HAP-1 (cell line): Measurements from ENCODE around the gene HAPLN2.

Experiments
- DNase-seq, 2 experiments: peaks; one replicate each; pipeline ENCODE4 v3.0.0-alpha.2; 2016 to 2020; ENCODE audit warnings: low spot score in 2 of 2
- H3K27me3 ChIP-seq: fragments of 250-450 bp; sonication (Bioruptor Pico); 2 replicates; pipeline ENCODE4 v1.5.1; 2020; ENCODE audit warnings: low read depth, mild to moderate bottlenecking, moderate library complexity
- H3K36me3 ChIP-seq: fragments of 250-450 bp; sonication (Bioruptor Pico); replicated peaks from 2 replicates; pipeline ENCODE4 v1.5.1; 2020; ENCODE audit warnings: mild to moderate bottlenecking
- H3K4me1 ChIP-seq: fragments of 250-450 bp; sonication (Bioruptor Pico); 2 replicates; pipeline ENCODE4 v1.5.1; 2020; ENCODE audit warnings: mild to moderate bottlenecking
- H3K4me3 ChIP-seq: fragments of 250-450 bp; sonication (Bioruptor Pico); 2 replicates; pipeline ENCODE4 v1.5.1; 2020; ENCODE audit warnings: mild to moderate bottlenecking, moderate library complexity
- H3K9me3 ChIP-seq: fragments of 250-450 bp; sonication (Bioruptor Pico); 2 replicates; pipeline ENCODE4 v1.5.1; 2020; ENCODE audit warnings: mild to moderate bottlenecking, moderate library complexity
- in situ Hi-C: fragments of 300-500 bp; cut with MboI; formaldehyde crosslinking; loops from 3 replicates; pipeline ENCODE4 v1.14.3; 2020; ENCODE audit warnings: low sequenced_read_pairs, inconsistent platforms, mixed read lengths

HAPLN2 gene

DNA sequence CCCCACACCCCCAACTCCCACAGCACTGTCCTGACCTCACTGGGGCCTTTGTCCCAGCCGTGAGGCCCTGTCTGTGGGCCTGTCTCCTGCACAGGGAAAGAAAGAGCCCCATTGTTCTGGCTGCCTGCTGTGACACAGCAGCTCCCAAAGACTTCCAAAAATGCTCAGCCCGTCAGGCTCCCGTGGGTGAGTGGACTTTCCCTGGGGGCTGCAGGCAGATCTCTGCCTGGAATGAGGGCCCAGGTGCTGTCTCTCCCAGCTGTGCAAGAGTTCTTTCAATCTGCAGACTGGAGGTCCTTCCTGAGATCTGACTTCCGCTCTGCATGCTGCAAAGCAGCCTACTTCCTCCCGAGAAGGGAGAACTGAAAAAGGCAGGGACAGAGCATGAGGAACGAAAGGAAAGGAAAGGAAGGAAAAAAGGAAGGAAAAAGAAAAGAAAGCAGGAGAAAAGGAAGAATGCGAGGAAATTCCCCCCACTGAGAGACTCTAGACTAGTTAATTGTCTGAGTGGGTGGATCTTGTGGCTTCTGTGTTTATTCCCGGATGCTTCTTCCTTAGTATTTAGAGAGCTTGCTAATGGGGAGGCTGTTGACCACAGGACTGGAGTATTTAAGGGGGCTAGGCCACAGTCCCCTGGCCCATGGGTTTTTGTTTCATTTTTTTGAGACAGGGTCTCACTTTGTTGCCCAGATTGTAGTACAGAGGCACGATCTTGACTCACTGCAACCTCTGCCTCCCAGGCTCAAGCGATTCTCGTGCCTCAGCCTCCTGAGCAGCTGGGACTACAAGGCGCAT is 43.0 kb downstream of the HAPLN2 start:
- no peak overlapping the region for H3K4me3 ChIP-seq
- no peaks in the 10 kb centered on the region; the same call in 1 of the 2 replicates for H3K36me3 ChIP-seq
- no peak for DNase-seq
- in situ Hi-C loops = no loop called here
- H3K27me3 ChIP-seq = no peaks in the 10 kb centered on the region
- H3K4me1 ChIP-seq = peaks cover 39% of the 10 kb centered on the region
- H3K9me3 ChIP-seq = no peaks in the 10 kb centered on the region

DNA sequence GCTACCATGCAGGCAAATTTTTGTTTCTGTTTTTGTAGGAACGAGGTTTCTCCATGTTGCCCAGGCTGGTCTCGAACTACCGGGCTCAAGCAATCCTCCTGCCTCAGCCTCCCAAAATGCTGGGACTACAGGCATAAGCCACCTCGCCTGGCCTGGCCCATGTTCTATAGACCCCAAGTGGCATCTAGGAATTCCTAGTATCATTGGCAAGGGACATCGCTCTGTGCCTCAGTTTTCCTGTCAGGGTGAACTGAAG is 43.5 kb downstream of the HAPLN2 start:
- H3K4me3 ChIP-seq = no peak overlapping the region
- peaks cover 39% of the 10 kb centered on the region for H3K4me1 ChIP-seq
- no peaks in the 10 kb centered on the region for H3K9me3 ChIP-seq
- no peaks in the 10 kb centered on the region; the same call in 1 of the 2 replicates for H3K36me3 ChIP-seq
- no peaks in the 10 kb centered on the region for H3K27me3 ChIP-seq
- no peak for DNase-seq
- in situ Hi-C loops = no loop called here

GRCh38 chr1:156663178-156663577 is 44.0 kb downstream of the HAPLN2 start:
- H3K4me1 ChIP-seq = peaks cover 39% of the 10 kb centered on the region
- in situ Hi-C loops = no loop called here
- no peaks in the 10 kb centered on the region for H3K9me3 ChIP-seq
- no peaks in the 10 kb centered on the region; the same call in 1 of the 2 replicates for H3K36me3 ChIP-seq
- DNase-seq = no peak
- no peaks in the 10 kb centered on the region for H3K27me3 ChIP-seq
- no peak overlapping the region for H3K4me3 ChIP-seq

DNA sequence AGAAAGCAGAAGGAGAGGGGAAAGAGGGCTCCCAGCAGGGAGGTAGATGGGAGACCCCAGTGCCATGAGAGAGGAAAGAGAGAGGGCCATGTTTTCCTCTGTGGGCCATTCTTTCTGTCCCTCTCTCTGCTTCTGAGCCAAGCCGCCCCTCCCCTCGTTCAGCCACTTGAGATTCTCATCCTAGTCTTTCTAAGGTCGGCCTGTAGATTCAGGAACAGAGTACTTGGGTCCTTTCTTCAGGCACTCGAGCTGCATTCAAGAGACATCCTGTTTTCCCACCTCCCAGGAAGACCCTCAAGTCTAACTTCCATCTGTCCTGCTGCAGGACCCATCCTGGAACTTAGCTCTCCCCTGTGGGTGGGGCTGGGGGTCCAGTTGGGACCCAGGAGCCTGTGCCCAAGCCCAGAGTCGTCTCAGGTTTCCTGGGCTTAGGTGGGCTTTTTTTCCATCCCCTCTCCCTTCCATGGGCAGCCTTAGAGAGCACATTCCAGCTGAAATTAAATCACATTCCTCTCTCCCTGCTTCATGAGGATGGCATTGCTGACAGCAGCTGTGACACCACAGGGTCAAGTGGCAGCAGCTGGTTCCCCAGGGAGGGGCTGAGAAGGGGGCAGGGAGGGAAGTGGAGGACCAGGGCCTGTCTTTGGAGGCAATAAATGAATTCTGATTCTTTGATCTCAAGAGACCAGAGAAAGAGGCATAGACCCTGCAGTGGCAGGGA is 45.0 kb downstream of the HAPLN2 start:
- peak in 1 of 2 experiments; percentile 41 for DNase-seq
- H3K27me3 ChIP-seq = no peaks in the 10 kb centered on the region
- no peaks in the 10 kb centered on the region; the same call in 1 of the 2 replicates for H3K36me3 ChIP-seq
- peaks cover 39% of the 10 kb centered on the region for H3K4me1 ChIP-seq
- in situ Hi-C loops = no loop called here
- H3K9me3 ChIP-seq = no peaks in the 10 kb centered on the region
- H3K4me3 ChIP-seq = no peak overlapping the region

DNA sequence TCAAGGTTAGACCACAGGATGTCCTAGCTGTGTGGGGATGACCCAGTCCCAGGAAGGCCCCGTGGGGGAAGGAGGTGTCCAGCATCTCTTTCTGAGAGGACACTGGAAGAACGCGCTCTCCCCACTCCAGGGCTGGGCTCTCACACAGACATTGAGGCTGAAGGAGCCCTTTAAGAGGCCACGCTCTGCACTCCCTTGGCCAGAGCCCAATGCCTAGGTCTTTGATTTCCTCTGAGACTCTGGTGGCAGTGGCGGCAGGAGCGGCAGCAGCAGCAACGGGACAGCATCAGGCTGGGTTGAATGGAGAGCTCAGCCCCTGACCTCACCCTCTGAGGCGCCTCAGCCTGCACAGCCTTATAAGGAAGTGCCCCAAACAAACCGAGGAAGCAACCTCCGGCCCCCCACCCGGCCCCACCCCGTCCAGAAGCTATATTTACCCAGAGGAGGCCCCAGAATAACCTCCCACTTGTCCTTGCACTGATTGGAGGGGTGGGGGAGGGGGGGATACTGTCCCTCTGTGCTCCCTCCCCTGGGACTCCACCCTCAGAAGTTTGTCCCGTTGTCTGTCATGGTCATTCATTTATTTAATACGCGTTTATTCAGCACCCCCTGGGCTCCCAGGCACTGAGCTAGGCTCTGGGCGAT is 45.7 kb downstream of the HAPLN2 start:
- DNase-seq = peak in 1 of 2 experiments; percentile 59
- no peaks in the 10 kb centered on the region; the same call in 1 of the 2 replicates for H3K36me3 ChIP-seq
- no peak overlapping the region for H3K4me3 ChIP-seq
- H3K9me3 ChIP-seq = no peaks in the 10 kb centered on the region
- H3K4me1 ChIP-seq = peaks cover 39% of the 10 kb centered on the region
- H3K27me3 ChIP-seq = no peaks in the 10 kb centered on the region
- in situ Hi-C loops = no loop called here

GRCh38 chr1:156665539-156665938 is 46.3 kb downstream of the HAPLN2 start:
- H3K9me3 ChIP-seq = no peaks in the 10 kb centered on the region
- DNase-seq = no peak
- no peaks in the 10 kb centered on the region; the same call in 1 of the 2 replicates for H3K36me3 ChIP-seq
- H3K4me3 ChIP-seq = no peak overlapping the region
- in situ Hi-C loops = no loop called here
- H3K4me1 ChIP-seq = peaks cover 35% of the 10 kb centered on the region
- H3K27me3 ChIP-seq = no peaks in the 10 kb centered on the region

DNA sequence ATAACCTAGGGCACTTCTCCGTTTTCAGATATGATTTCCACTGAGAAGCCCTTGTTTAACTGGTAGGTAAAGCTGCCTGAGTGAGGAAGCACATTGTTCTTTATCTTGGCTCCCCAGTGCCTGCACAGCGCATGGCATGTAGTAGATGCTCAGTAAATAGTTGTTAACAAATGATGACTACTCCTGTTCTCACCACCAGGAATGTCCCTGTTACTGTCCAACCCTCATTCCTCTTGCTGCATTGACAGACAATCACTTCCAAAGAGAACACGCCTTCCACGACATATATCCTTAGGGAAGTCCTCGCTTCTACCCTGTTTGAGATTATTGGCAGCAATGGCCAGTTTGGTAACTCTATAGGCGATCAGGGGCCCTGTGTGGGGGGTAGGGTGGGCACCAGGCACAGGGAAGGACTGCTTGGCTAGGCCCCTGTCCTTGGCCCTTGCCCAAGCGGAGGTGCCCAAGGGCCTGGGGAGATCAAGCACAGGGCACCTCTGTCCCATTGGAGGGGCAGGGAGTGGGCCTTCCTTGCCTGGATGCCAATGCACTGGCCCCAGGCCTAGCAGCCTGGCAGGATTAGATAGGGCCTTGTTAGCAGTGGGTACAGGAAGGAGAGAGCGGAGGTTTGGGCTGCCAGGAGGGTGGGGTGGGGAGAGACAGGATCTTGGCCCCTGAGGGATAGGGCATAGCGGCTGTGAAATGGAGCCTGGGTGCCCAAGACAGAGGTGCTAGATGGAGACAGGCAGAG is 47.8 kb downstream of the HAPLN2 start:
- H3K27me3 ChIP-seq = no peaks in the 10 kb centered on the region
- no peak overlapping the region for H3K4me3 ChIP-seq
- H3K36me3 ChIP-seq = peaks cover 6% of the 10 kb centered on the region; the same call in 1 of the 2 replicates
- no peak for DNase-seq
- H3K9me3 ChIP-seq = no peaks in the 10 kb centered on the region
- H3K4me1 ChIP-seq = peaks cover 20% of the 10 kb centered on the region
- in situ Hi-C loops = no loop called here

DNA sequence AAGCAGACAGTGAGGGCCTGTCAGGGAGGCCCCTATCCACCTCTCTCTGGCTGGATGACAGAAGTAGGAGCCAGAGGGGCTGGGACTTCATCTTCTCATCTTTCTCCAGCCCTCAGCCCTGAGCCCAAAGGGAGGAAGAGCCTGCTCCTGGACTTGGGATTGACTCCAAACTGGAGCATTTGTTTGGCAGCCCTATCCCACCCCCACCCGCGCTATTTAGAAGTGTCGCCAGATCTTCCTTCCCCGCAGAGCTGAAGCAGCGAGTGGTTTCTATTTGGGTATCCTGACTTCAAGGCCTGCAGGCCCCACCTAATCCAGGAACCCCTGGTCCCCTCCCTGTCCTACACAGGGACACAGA is 48.4 kb downstream of the HAPLN2 start:
- no peaks in the 10 kb centered on the region for H3K9me3 ChIP-seq
- no peak overlapping the region for H3K4me3 ChIP-seq
- peaks cover 8% of the 10 kb centered on the region for H3K36me3 ChIP-seq
- DNase-seq = no peak
- no peaks in the 10 kb centered on the region for H3K27me3 ChIP-seq
- peaks cover 14% of the 10 kb centered on the region for H3K4me1 ChIP-seq
- in situ Hi-C loops = no loop called here

DNA sequence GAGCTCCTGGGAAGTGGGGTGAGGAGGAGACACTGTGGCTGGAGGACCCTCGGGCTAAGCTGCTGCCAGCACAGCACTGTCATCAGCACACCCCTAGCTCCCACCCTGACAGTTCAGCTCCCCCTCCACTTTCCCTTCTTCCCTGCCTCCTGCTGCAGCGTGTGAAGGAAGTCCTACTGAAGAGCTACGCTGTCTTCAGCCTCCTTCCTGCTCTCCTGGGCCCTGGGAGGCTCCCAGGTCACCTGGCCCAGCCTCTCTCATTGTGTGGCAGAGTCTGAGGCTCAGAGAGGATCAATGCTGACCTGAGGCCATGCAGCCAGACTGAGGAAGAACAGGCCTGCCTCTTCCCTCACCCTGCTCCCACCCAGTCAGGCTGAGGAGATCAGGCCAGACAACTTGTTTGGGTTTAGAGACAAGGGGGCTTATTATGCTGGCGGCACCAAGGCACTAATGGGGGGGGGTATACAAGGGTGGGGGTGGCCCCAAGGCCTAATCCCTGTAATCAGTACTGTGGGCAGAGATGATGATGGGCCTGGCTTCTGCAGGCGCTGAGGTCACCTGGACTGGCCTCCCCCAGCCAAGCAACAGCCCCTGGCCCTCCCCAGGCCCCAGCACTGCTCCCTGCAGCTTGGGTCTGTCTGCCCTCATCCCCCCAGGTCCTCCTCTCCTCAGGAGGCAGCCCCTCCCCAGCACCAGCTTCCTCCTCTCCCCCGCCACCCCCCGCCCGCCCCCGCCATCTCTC is 48.9 kb downstream of the HAPLN2 start:
- H3K36me3 ChIP-seq = peaks cover 13% of the 10 kb centered on the region
- H3K27me3 ChIP-seq = no peaks in the 10 kb centered on the region
- DNase-seq = no peak
- in situ Hi-C loops = no loop called here
- peaks cover 15% of the 10 kb centered on the region for H3K4me1 ChIP-seq
- H3K4me3 ChIP-seq = no peak overlapping the region
- H3K9me3 ChIP-seq = no peaks in the 10 kb centered on the region

- in situ Hi-C loops = no loop called here
- Histone ChIP-seq H3K27me3 (no peaks in the 10 kb centered on the region), H3K4me1 (peaks cover 22% of the 10 kb centered on the region), H3K4me3 (no peak overlapping the region), H3K9me3 (no peaks in the 10 kb centered on the region), H3K36me3 (peaks cover 15% of the 10 kb centered on the region)
- no peak for DNase-seq
Observed at GRCh38 chr1:156668801-156669637, 49.8 kb downstream of the HAPLN2 start.

GRCh38 chr1:156669794-156670193 is 50.6 kb downstream of the HAPLN2 start:
- in situ Hi-C loops = no loop called here
- DNase-seq = no peak
- peaks cover 23% of the 10 kb centered on the region for H3K4me1 ChIP-seq
- H3K36me3 ChIP-seq = peaks cover 22% of the 10 kb centered on the region
- no peak overlapping the region for H3K4me3 ChIP-seq
- H3K27me3 ChIP-seq = no peaks in the 10 kb centered on the region
- H3K9me3 ChIP-seq = no peaks in the 10 kb centered on the region

DNA sequence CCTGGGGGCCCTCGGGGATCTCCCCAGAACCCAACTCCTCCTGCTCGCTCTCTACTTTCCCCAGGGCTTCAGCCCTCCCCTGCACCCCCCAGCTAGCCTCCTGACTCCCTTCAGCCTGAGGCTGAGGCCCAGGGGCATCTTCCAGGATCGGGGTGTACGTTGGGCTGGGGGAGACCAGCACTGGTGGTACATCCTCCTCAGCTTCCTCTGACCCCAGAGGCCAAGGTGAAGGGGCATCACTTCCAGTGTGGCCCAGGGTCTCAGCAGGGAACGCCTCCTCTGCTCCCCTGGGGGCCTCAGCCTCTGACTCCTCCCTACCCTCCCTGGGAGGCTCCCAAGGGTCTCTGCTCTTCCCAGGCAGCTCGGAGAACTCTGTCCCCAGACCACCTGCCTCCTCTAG is 51.1 kb downstream of the HAPLN2 start:
- H3K4me3 ChIP-seq = no peak overlapping the region
- H3K4me1 ChIP-seq = peaks cover 23% of the 10 kb centered on the region
- in situ Hi-C loops = no loop called here
- no peaks in the 10 kb centered on the region for H3K9me3 ChIP-seq
- H3K27me3 ChIP-seq = no peaks in the 10 kb centered on the region
- DNase-seq = no peak
- peaks cover 22% of the 10 kb centered on the region for H3K36me3 ChIP-seq
